ENCODE measurements around the gene GLP1R.
"Not testable (repeated sequence)": the region's sequence is repeated elsewhere in the genome, so short reads cannot be mapped to it uniquely, and the experiment has no call there.

The GLP1R gene

DNA sequence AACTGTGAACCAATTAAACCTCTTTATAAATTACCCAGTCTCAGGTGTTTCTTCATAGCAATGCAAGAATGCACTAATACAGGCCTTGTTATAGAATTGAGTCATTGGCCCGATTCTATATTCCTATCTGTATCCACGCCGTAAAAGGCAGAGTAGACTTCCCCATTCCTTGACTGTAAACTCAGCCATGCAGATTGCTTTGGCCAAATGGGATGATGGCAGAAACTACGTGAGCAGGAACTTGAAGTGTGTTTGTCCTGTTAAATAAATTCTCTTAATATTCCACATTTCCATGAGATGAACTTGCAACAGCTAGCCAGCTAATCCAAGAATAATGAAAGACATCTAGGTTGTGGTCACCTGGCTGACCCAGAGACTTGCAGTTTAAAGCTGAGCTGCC lies 70.3 kb downstream of the GLP1R start:
- no peak for DNase-seq (ENCODE audit: low read depth in 1 of 2, low spot score in 1 of 2)

DNA sequence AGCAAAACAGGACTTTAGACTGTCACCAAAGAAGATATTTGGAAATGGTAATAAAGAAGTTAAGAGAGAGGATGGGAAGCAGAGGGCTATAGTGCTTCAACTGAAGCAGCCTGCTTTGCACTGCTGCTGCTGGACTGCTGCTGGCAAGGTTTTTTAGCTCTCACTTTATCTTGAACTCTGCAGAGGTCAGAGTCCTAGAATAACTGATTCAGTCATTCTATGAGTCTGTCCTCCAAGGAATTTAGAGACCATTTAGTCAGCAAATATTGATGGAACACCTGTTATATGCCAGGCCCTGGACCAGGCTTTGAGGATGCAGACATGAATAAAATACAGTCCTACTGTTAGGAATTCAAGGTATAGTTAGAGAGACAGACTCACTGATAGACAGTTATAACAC lies 75.5 kb downstream of the GLP1R start:
- DNase-seq (ENCODE audit: low read depth in 1 of 2, low spot score in 1 of 2), result no peak

DNA sequence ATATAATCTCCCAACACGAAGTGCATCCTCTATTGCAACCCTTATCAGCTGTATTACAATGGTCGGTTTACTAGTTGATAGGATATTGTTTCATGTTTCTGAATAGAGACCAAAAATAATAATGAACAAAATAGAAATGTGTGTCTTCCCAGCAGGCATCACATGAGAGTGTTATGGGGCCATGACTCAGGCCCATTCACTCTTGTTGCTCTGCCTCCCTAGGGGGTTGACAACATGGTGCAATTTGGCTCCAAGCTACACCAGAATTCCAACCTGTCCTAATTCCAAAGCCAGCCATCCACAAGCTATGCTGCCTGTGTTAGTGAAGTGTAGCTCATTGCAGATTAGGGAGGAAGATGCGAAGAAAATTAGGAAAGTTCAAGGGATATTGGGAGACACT lies 79.5 kb downstream of the GLP1R start:
- DNase-seq (ENCODE audit: low read depth in 1 of 2, low spot score in 1 of 2), result no peak

DNA sequence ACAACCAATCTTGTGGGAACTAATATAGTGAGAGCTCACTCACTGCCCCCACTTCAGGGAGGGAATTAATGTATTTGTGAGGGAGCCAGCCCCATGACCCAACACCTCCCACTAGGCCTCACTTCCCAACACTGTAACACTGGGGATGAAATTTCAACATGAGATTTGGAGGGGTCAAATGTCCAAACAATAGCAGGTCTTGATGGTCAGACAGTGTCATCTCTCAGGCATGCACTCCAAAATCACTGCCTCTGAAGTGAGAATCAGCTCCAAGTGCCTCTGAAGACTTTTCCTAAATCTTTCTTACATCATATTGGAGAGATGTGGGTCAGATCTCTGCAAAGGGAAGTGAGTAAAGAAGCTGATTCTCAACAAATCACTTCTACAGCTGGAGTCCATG lies 80.3 kb downstream of the GLP1R start:
- DNase-seq (ENCODE audit: low read depth in 1 of 2, low spot score in 1 of 2), result no peak

DNA sequence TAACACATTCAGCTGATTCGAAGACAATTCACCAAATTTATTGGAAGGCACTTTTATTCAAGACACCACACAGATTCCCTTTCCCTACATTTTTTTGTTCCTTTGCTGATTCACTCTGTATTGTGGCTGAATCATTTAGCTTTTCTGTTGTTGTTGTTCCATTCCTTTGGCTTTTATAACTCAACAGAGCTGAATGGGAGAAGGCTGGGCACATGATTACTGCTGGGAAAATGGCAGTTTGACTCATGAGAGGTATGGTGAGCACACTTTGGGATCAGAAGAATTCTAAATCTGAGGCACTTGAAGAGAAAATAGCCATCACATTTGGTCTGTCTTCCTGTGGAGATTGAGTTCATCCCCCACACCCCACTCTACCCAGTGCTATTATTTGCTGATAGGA lies 82.1 kb downstream of the GLP1R start:
- DNase-seq (ENCODE audit: low read depth in 1 of 2, low spot score in 1 of 2), result no peak

DNA sequence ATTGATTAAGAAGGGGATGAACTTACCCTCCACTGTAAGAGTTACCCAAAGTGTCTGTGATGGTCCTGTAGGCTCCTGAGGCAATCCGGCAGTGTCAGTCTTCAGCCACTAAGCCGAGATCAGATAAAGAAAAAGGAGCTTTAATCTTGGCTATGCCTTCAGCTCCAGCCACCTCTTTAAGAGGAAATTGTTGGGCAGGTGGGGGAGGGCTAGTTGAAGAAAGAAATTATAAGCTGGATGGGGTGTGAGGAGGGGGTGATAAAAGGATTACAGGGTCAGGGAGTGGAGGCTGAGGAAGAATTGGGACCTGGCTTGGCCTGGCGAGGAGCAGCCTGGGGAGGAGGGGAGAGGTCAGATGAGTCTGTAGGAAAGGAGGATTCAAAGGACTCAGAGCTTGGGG lies 86.2 kb downstream of the GLP1R start:
- DNase-seq (ENCODE audit: low read depth in 1 of 2, low spot score in 1 of 2), result not testable (repeated sequence)

DNA sequence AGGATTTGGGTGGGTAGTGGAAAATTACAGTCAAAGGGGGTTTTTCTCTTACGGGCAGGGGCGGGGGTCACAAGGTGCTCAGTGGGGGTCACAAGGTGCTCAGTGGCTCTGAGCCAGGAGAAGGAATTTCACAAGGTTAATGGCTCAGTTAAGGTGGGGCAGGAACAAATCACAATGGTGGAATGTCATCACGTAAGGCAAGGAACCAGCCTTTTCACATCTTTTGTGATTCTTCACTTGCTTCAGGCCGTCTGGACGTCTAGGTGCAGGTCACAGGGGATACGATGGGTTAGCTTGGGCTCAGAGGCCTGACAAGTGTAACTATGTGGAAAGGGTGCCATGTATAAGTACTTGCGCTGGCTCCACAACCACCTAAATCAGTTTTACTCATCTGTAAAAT lies 87.6 kb downstream of the GLP1R start:
- not testable (repeated sequence) for DNase-seq (ENCODE audit: low read depth in 1 of 2, low spot score in 1 of 2)

DNA sequence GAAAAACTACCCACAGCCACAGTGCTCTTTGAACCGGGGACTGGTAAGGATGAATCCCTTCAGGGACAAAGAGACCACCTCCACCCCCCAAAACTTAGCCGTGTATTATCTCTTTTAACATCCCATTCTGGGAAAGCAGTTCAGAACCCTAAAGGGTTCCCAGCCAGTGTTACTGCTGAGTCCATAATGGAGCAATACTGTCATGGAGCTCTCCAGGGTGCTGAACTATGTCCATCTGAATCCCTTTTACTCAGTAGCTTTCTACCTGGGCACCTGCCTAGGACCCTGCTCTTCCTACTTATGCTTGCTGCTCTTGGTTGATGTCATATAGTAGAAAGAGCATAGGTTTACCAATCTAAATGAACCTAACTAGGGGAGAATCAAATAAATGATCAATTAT lies 88.7 kb downstream of the GLP1R start:
- DNase-seq (ENCODE audit: low read depth in 1 of 2, low spot score in 1 of 2), result no peak

Measured in activated CD4-positive, alpha-beta T cell treated with anti-CD3 and anti-CD28 coated beads, Interleukin-2, amount 50 U/mL, for 24 hours (primary cell).